HL-60/S4 (cell line): Measurements from ENCODE around the gene PWWP2B.

Source experiments
- in situ Hi-C: fragments of 300-500 bp; cut with MboI; formaldehyde crosslinking; loops from 2 replicates; pipeline ENCODE4 v1.14.3; 2022; ENCODE audit warnings: low sequenced_read_pairs

Gene PWWP2B

GRCh38 chr10:132362151-132362611 is 34.8 kb upstream of the PWWP2B start:
- in situ Hi-C loops, result no loop called here

- in situ Hi-C loops, result no loop called here
These were observed 33.6 kb upstream of the PWWP2B start for GRCh38 chr10:132363376-132363775.

GRCh38 chr10:132363921-132364593 is 32.9 kb upstream of the PWWP2B start:
- in situ Hi-C loops, result no loop called here

- in situ Hi-C loops, result no loop called here
These were observed 32.4 kb upstream of the PWWP2B start for GRCh38 chr10:132364594-132364970.

GRCh38 chr10:132365102-132365501 is 31.9 kb upstream of the PWWP2B start:
- in situ Hi-C loops, result no loop called here

GRCh38 chr10:132366006-132366405 is 31.0 kb upstream of the PWWP2B start:
- in situ Hi-C loops, result no loop called here

GRCh38 chr10:132366499-132366898 is 30.5 kb upstream of the PWWP2B start:
- in situ Hi-C loops, result no loop called here

GRCh38 chr10:132368391-132368790 is 28.6 kb upstream of the PWWP2B start:
- in situ Hi-C loops, result no loop called here

GRCh38 chr10:132368881-132369635 is 27.9 kb upstream of the PWWP2B start:
- in situ Hi-C loops, result no loop called here

- in situ Hi-C loops, result loop anchor here (10.0 kb wide), 1 partner anchor 145 kb away; no protein-coding TSS in a partner anchor
These were observed 27.3 kb upstream of the PWWP2B start for GRCh38 chr10:132369636-132370185.

GRCh38 chr10:132370426-132371340 is 26.3 kb upstream of the PWWP2B start:
- in situ Hi-C loops, result loop anchor here (10.0 kb wide), 1 partner anchor 146 kb away; no protein-coding TSS in a partner anchor

- in situ Hi-C loops, result loop anchor here (10.0 kb wide), 1 partner anchor 147 kb away; no protein-coding TSS in a partner anchor
These were observed 25.3 kb upstream of the PWWP2B start for GRCh38 chr10:132371641-132372081.

GRCh38 chr10:132372516-132373095 is 24.4 kb upstream of the PWWP2B start:
- in situ Hi-C loops, result loop anchor here (10.0 kb wide), 1 partner anchor 148 kb away; no protein-coding TSS in a partner anchor

- in situ Hi-C loops, result loop anchor here (10.0 kb wide), 1 partner anchor 149 kb away; no protein-coding TSS in a partner anchor
These were observed 23.6 kb upstream of the PWWP2B start for GRCh38 chr10:132373241-132373955.

GRCh38 chr10:132374176-132374575 is 22.8 kb upstream of the PWWP2B start:
- in situ Hi-C loops, result loop anchor here (10.0 kb wide), 1 partner anchor 149 kb away; no protein-coding TSS in a partner anchor

GRCh38 chr10:132374612-132375011 is 22.4 kb upstream of the PWWP2B start:
- in situ Hi-C loops, result loop anchor here (10.0 kb wide), 1 partner anchor 150 kb away; no protein-coding TSS in a partner anchor

GRCh38 chr10:132375116-132375794 is 21.7 kb upstream of the PWWP2B start:
- in situ Hi-C loops, result loop anchor here (10.0 kb wide), 1 partner anchor 150 kb away; no protein-coding TSS in a partner anchor

GRCh38 chr10:132375795-132376297 is 21.2 kb upstream of the PWWP2B start:
- in situ Hi-C loops, result loop anchor here (10.0 kb wide), 1 partner anchor 151 kb away; no protein-coding TSS in a partner anchor
